Heart left ventricle (tissue), 16 donors: Measurements from ENCODE around the gene H2BW2. TPM values are rescaled to one million over a fixed set of nuclear protein-coding genes. Genes with fewer than 3 reads are reported as not detected.
"Not testable (repeated sequence)": the region's sequence is repeated elsewhere in the genome, so short reads cannot be mapped to it uniquely, and the experiment has no call there.

Source experiments
- ATAC-seq, 4 donors: fragments of 200-7000 bp; cut with Tn5 transposase; one replicate each; pipeline ENCODE4 v1.9.1; 2020 to 2022; ENCODE audit warnings: moderate library complexity in 4 of 4, mild to moderate bottlenecking in 3 of 4, moderate number of reproducible peaks in 1 of 4
- DNase-seq, 5 donors: peaks; one replicate each; pipeline ENCODE4 v3.0.0-alpha.2; 2020
- H3K27ac ChIP-seq, 12 donors: fragments of 200-600 bp; sonication (generic) in 4 of 12; one replicate each; pipeline versions ENCODE4 v1.5.0 to v1.8.0; 2016 to 2022; ENCODE audit warnings: mild to moderate bottlenecking in 2 of 12
- H3K27me3 ChIP-seq, 9 donors: fragments of 200-600 bp; sonication (generic) in 2 of 9; one replicate each; pipeline versions ENCODE4 v1.5.1 to v1.8.0; 2016 to 2022; ENCODE audit warnings: mild to moderate bottlenecking in 3 of 9
- H3K36me3 ChIP-seq, 9 donors: fragments of 200-600 bp; sonication (generic) in 2 of 9; one replicate each; pipeline versions ENCODE4 v1.5.0 to v1.8.0; 2018 to 2022; ENCODE audit warnings: mild to moderate bottlenecking in 2 of 9
- H3K4me1 ChIP-seq, 12 donors: fragments of 200-600 bp; sonication (generic) in 4 of 12; one replicate each; pipeline versions ENCODE4 v1.5.0 to v1.8.0; 2016 to 2022; ENCODE audit warnings: mild to moderate bottlenecking in 3 of 12
- H3K4me3 ChIP-seq, 12 donors: fragments of 200-600 bp; sonication (generic) in 4 of 12; one replicate each; pipeline versions ENCODE4 v1.5.0 to v1.8.0; 2017 to 2022; ENCODE audit warnings: mild to moderate bottlenecking in 9 of 12, moderate library complexity in 4 of 12
- H3K9me3 ChIP-seq, 12 donors: fragments of 200-600 bp; sonication (generic) in 4 of 12; one replicate each; pipeline versions ENCODE4 v1.5.0 to v1.8.0; 2016 to 2022; ENCODE audit warnings: mild to moderate bottlenecking in 1 of 12
- CTCF ChIP-seq, 12 donors: fragments of 200-600 bp; sonication (generic) in 4 of 12; IDR thresholded peaks; one replicate each; pipeline versions ENCODE4 v1.5.0 to v1.8.0; 2018 to 2022; ENCODE audit warnings: antibody characterized with exemption in 12 of 12, mild to moderate bottlenecking in 5 of 12
- POLR2A ChIP-seq, 2 donors: fragments of 450-650 bp; IDR thresholded peaks; one replicate each; pipeline ENCODE4 v1.6.1; 2017; ENCODE audit warnings: antibody characterized with exemption in 2 of 2, mild to moderate bottlenecking in 2 of 2, moderate library complexity in 2 of 2
- WGBS, 4 donors: extraction: QIAGEN DNeasy Blood & Tissue Kit in 2 of 4; methylation state at CpG; one replicate each; pipeline versions ENCODE4 v1.1.5 to v1.1.7; 2013 to 2018; 5-methylcytosine and 5-hydroxymethylcytosine counted together
- intact Hi-C, 10 donors: fragments of 100-400 bp; cut with DNase I; formaldehyde crosslinking; loops; one replicate each; pipeline versions ENCODE4 v1.11.1 to v1.14.2; 2022
- polyA plus RNA-seq, 2 donors: library from polyadenylated mRNA; stranded (reverse); fragments of 200-250 nt; gene quantifications; one replicate each; pipeline ENCODE4 v1.2.3, GENCODE V29; 2013
- total RNA-seq, 9 donors: library from RNA; depleted of rRNA in 2 of 9; stranded (reverse); fragments of >200 nt in 2 of 9; fragmentation: NEBNext Ultra II Directional in 3 of 9; extraction: Animal tissue kit (Norgen Biotek cat#: 25700) in 3 of 9; gene quantifications; one replicate each; pipeline versions ENCODE4 v1.1.0 to v1.2.4, GENCODE V29; 2016 to 2023
- donor health status: ischemic (EF 13 %, LVEDD 7.1; RV severe dilation, severe dysfunction).
- donor health status: healthy with polysubstance abuse.
- donor health status: DM: no; HTN: yes; CAD: no.
- donor health status: DM: no; HTN: no; CAD: no.
- donor health status: ischemic (EF 25% LVEDD 6.9; RV normal size, moderate dysfunction).
- donor health status: ischemic (EF 25% LVEDD 5.7; RV mildly dilated, moderate dysfunction).
- donor health status: healthy.
- donor health status: DM: yes; HTN: yes; CAD: no.
- donor health status: ischemic (EF 35%, LVEDD 5.7; RV mildly dilated, moderate dysfunction).
- donor health status: nonischemic (EF 11% LVEDD 7.7; RV severe dilation, severe dysfunction).
- donor health status: DM: yes; HTN: yes; CAD: no.
- donor health status: PGD.
- donor health status: ischemic (EF 29% LVEDD 5.4; RV normal size, mild dysfunction).
- donor health status: nonischemic (EF 23%, LVEDD 6.1; RV moderate dilation, normal function).

Gene H2BW2
- total and polyA plus RNA-seq, 11 donors: not detected

GRCh38 chrX:104045642-104046041 is 5.9 kb downstream of the H2BW2 start:
- no peaks in the 10 kb centered on the region for H3K4me1 ChIP-seq
- no peaks in the 10 kb centered on the region for H3K36me3 ChIP-seq
- DNase-seq (no peak), ATAC-seq (no peak)
- TF ChIP-seq CTCF (IDR thresholded peaks at IDR 0.05) (no peak), POLR2A (IDR thresholded peaks at IDR 0.05) (no peak)
- H3K27ac ChIP-seq: no peak overlapping the region
- H3K27me3 ChIP-seq: peaks cover 0 to 69% (median 0%) of the 10 kb centered on the region in 9 donors
- peaks cover 0 to 9% (median 0%) of the 10 kb centered on the region in 12 donors for H3K9me3 ChIP-seq
- intact Hi-C loops: no loop called here
- whole genome bisulfite sequencing, 4 donors: 77 to 85% (median 81%) methylated on average over 5 of the region's 5 CpGs
- no peak overlapping the region for H3K4me3 ChIP-seq

- no peaks in the 10 kb centered on the region for H3K36me3 ChIP-seq
- H3K4me3 ChIP-seq: no peak overlapping the region
- 81 to 95% (median 90%) methylated on average over 13 of the region's 13 CpGs for WGBS, 4 donors
- TF ChIP-seq CTCF (IDR thresholded peaks at IDR 0.05): no peak
- H3K27ac ChIP-seq: no peak overlapping the region
- intact Hi-C loops: no loop called here
- ATAC-seq: no peak
- peaks cover 0 to 9% (median 0%) of the 10 kb centered on the region in 12 donors for H3K9me3 ChIP-seq
- no peaks in the 10 kb centered on the region for H3K4me1 ChIP-seq
- DNase-seq: no peak
- H3K27me3 ChIP-seq: peaks cover 0 to 60% (median 0%) of the 10 kb centered on the region in 9 donors
Observed at GRCh38 chrX:104047171-104047570, 7.4 kb downstream of the H2BW2 start.

- H3K36me3 ChIP-seq, H3K9me3 ChIP-seq, intact Hi-C loops, H3K27ac ChIP-seq, H3K4me1 ChIP-seq, H3K27me3 ChIP-seq, H3K4me3 ChIP-seq, DNase-seq, ATAC-seq: not testable (repeated sequence)
- WGBS, 4 donors: no CpG with 5 or more reads among the region's 13 CpGs
Observed at GRCh38 chrX:104054956-104055355, 15.2 kb downstream of the H2BW2 start.

- intact Hi-C loops, H3K36me3 ChIP-seq, H3K9me3 ChIP-seq, H3K4me3 ChIP-seq, ATAC-seq, H3K27ac ChIP-seq, H3K27me3 ChIP-seq, H3K4me1 ChIP-seq, DNase-seq: not testable (repeated sequence)
- WGBS, 4 donors: 93 to 100% (median 97%) methylated on average over 5 to 9 of the region's 18 CpGs
Observed at GRCh38 chrX:104062636-104063035, 22.9 kb downstream of the H2BW2 start.

GRCh38 chrX:104075778-104076445 is 36.2 kb downstream of the H2BW2 start, which contains the start of gene TMSB15C:
TSS of gene TMSB15C (minus strand) at chrX:104076236.
- DNase-seq, intact Hi-C loops, H3K9me3 ChIP-seq, H3K4me3 ChIP-seq, H3K27me3 ChIP-seq, H3K4me1 ChIP-seq, H3K36me3 ChIP-seq, H3K27ac ChIP-seq: not testable (repeated sequence)
- peak in 3 of 4 donors; percentile 81 to 89 (median 88) for ATAC-seq
- WGBS, 4 donors: no CpG with 5 or more reads among the region's 46 CpGs

- no CpG with 5 or more reads among the region's 6 CpGs for WGBS, 4 donors
Observed at GRCh38 chrX:104077854-104078253, 38.1 kb downstream of the H2BW2 start.

More at GRCh38 chrX:104077854-104078253, 38.1 kb downstream of the H2BW2 start:
- H3K36me3 ChIP-seq, H3K27me3 ChIP-seq, H3K4me3 ChIP-seq, H3K9me3 ChIP-seq, DNase-seq, ATAC-seq, H3K4me1 ChIP-seq, H3K27ac ChIP-seq, intact Hi-C loops: not testable (repeated sequence)
